ENCODE measurements around the gene CACNA1E. TPM values are rescaled to one million over a fixed set of nuclear protein-coding genes. Genes with fewer than 3 reads are reported as not detected.
"Not testable (repeated sequence)": the region's sequence is repeated elsewhere in the genome, so short reads cannot be mapped to it uniquely, and the experiment has no call there.

Gene CACNA1E
- total and polyA plus RNA-seq, 2 donors, result 0.01 to 0.79 TPM

DNA sequence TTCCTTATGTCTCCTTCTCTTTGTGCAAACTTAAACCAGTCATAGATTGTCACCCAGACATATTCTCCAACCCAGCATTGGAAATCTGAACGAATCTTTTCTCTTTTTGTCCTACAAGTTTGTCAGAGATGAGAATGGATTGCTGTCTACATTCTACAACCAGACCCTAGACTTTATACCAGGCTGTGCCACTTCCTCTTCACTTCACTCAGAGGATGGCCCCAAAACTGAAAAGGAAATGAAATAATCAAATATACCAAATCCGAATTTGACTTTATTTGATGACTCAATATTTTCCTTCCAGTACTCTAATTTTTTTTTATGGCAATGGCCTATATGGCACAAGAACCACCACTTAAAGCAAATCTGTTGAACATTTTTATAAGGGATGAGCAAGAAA lies 321.7 kb downstream of the CACNA1E start:
- whole genome bisulfite sequencing, result 71% methylated on average over 2 of the region's 2 CpGs

GRCh38 chr1:181806746-181807145 lies 323.4 kb downstream of the CACNA1E start:
- H3K4me1 ChIP-seq (ENCODE audit: insufficient read depth), result no peaks in the 10 kb centered on the region
- H3K4me3 ChIP-seq (ENCODE audit: low read depth, low read length), result no peak overlapping the region
- WGBS, result 58% methylated on average over 2 of the region's 2 CpGs
- H3K27ac ChIP-seq (ENCODE audit: low read depth), result no peak overlapping the region
- DNase-seq (ENCODE audit: extremely low spot score), result no peak
- H3K36me3 ChIP-seq (ENCODE audit: insufficient read depth), result no peaks in the 10 kb centered on the region

More for the DNA sequence above, 321.7 kb downstream of the CACNA1E start:
- Histone ChIP-seq H3K4me3 (ENCODE audit: low read depth, low read length) (no peak overlapping the region), H3K4me1 (ENCODE audit: insufficient read depth) (no peaks in the 10 kb centered on the region), H3K27ac (ENCODE audit: low read depth) (no peak overlapping the region), H3K36me3 (ENCODE audit: insufficient read depth) (no peaks in the 10 kb centered on the region)
- no peak for DNase-seq (ENCODE audit: extremely low spot score)

DNA sequence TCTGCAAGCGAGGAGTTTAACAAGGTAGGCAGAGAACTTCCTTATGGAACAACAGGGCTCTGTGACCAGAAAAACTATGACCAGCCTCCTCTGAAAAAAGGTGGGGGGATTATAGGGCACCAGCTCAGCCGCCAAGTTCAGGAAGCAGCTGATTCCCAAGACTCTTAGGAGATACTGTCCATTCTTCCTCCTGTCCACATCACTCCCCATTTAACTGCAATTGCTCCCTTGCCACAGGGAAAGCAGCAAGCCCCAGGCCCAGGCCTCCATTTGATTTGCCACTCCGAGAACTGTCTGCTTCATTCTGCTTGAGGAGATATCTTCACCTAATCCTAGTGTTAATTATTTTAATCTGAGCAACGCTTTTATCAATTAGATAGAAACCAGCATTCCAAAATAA lies 323.9 kb downstream of the CACNA1E start:
- 55% methylated on average over 4 of the region's 4 CpGs for WGBS
- DNase-seq (ENCODE audit: extremely low spot score), result no peak
- Histone ChIP-seq H3K4me3 (ENCODE audit: low read depth, low read length) (no peak overlapping the region), H3K4me1 (ENCODE audit: insufficient read depth) (no peaks in the 10 kb centered on the region), H3K36me3 (ENCODE audit: insufficient read depth) (no peaks in the 10 kb centered on the region), H3K27ac (ENCODE audit: low read depth) (no peak overlapping the region)

DNA sequence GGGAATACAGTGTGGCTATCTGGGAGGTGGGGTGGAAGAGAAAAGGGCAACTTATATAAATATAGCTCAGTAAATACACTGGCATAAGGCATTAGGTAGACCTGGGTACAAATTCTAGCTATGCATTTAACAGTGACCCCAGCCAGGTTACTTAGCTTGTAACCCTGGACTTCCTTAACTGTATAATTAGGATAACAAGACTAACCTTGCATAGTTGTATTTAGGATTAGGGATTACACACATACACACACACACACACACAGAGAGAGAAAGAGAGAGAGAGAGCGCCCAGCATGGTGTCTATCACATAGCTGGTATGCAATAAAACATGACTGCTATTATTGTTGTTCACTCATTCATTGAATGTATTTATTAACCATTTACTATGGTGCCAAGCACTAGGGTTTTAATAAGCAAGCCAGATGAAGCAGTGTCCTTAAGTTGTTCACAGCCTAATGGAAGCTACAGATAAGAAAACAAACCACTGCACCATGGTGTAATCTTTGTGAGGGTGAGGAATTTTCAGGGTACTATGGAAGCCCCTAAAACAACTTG lies 326.8 kb downstream of the CACNA1E start:
- Histone ChIP-seq H3K4me1 (ENCODE audit: insufficient read depth) (no peaks in the 10 kb centered on the region), H3K36me3 (ENCODE audit: insufficient read depth) (no peaks in the 10 kb centered on the region), H3K4me3 (ENCODE audit: low read depth, low read length) (no peak overlapping the region), H3K27ac (ENCODE audit: low read depth) (no peak overlapping the region)
- no peak for DNase-seq (ENCODE audit: extremely low spot score)
- WGBS, result 82% methylated on average over 1 of the region's 1 CpG

DNA sequence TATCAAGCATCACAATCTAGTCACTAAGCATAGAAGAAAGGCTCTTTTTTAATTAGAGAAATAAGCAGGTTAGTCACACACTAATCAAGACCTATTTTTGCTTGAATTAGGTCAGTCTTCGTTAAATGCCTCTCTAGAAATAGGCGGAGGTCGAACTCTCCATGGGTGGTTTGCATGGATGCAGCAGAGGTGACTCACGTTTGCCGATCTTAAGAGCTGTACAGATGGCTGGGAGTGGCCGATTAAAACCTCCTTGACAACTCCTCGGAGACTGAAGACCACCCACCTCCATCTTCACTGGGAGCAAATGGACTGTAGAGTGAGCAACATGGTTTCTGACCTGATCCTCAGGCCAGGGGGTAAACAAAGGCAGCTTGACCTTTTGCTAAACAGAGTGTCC lies 328.9 kb downstream of the CACNA1E start:
- Histone ChIP-seq H3K36me3 (ENCODE audit: insufficient read depth) (no peaks in the 10 kb centered on the region), H3K27ac (ENCODE audit: low read depth) (no peak overlapping the region), H3K4me3 (ENCODE audit: low read depth, low read length) (no peak overlapping the region), H3K4me1 (ENCODE audit: insufficient read depth) (no peaks in the 10 kb centered on the region)
- WGBS, result 71% methylated on average over 7 of the region's 7 CpGs
- no peak for DNase-seq (ENCODE audit: extremely low spot score)

GRCh38 chr1:181813266-181813665 lies 329.9 kb downstream of the CACNA1E start:
- no peaks in the 10 kb centered on the region for H3K4me1 ChIP-seq (ENCODE audit: insufficient read depth)
- H3K27ac ChIP-seq (ENCODE audit: low read depth), result no peak overlapping the region
- WGBS, result 76% methylated on average over 4 of the region's 4 CpGs
- no peaks in the 10 kb centered on the region for H3K36me3 ChIP-seq (ENCODE audit: insufficient read depth)
- DNase-seq (ENCODE audit: extremely low spot score), result no peak
- no peak overlapping the region for H3K4me3 ChIP-seq (ENCODE audit: low read depth, low read length)

- DNase-seq (ENCODE audit: extremely low spot score), result no peak
- 86% methylated on average over 4 of the region's 4 CpGs for WGBS
- Histone ChIP-seq H3K27ac (ENCODE audit: low read depth) (no peak overlapping the region), H3K4me1 (ENCODE audit: insufficient read depth) (no peaks in the 10 kb centered on the region), H3K4me3 (ENCODE audit: low read depth, low read length) (no peak overlapping the region), H3K36me3 (ENCODE audit: insufficient read depth) (no peaks in the 10 kb centered on the region)
Observed at GRCh38 chr1:181816608-181817007, 333.3 kb downstream of the CACNA1E start.

DNA sequence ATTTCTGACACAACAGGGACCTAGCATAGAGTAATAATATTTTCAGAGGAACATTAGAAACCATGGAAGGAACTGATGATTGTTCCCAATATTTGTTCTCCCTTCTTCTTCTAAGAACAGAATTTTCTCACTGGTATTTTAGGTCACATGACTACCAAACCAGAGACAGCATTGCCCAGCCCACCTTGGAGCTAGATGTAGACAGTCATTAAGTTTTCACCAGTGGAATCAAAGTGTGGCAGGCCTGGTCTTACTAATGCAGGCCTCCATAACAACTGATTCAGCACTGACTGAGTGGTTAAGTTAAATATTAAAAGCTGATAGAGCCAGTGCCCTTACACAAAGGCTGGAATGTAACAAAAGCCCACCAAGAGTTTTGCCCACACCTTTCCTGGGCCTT lies 333.8 kb downstream of the CACNA1E start:
- DNase-seq (ENCODE audit: extremely low spot score), result no peak
- Histone ChIP-seq H3K4me3 (ENCODE audit: low read depth, low read length) (no peak overlapping the region), H3K27ac (ENCODE audit: low read depth) (no peak overlapping the region), H3K4me1 (ENCODE audit: insufficient read depth) (no peaks in the 10 kb centered on the region), H3K36me3 (ENCODE audit: insufficient read depth) (no peaks in the 10 kb centered on the region)

DNA sequence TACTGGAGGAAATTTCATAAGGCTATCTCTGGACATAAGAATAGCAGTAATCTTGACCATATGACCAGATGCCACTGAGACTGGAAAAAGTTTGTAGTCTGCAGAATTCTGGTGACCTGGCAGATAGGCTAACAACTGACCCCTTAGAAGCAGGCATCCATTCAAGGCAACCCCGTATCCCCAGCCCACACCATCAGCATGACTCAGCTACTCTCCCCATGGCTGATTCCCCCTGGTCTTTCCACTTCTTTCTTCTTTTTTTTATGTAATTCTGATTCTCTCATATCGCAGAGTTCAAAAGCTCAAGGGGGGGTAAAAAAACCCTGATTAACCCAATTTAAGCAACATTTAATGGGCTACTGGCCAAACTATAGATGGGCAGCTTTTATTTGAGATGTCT lies 335.1 kb downstream of the CACNA1E start:
- no peak for DNase-seq (ENCODE audit: extremely low spot score)
- H3K36me3 ChIP-seq (ENCODE audit: insufficient read depth), result no peaks in the 10 kb centered on the region
- 76% methylated on average over 2 of the region's 2 CpGs for WGBS
- H3K27ac ChIP-seq (ENCODE audit: low read depth), result no peak overlapping the region
- no peak overlapping the region for H3K4me3 ChIP-seq (ENCODE audit: low read depth, low read length)
- no peaks in the 10 kb centered on the region for H3K4me1 ChIP-seq (ENCODE audit: insufficient read depth)

DNA sequence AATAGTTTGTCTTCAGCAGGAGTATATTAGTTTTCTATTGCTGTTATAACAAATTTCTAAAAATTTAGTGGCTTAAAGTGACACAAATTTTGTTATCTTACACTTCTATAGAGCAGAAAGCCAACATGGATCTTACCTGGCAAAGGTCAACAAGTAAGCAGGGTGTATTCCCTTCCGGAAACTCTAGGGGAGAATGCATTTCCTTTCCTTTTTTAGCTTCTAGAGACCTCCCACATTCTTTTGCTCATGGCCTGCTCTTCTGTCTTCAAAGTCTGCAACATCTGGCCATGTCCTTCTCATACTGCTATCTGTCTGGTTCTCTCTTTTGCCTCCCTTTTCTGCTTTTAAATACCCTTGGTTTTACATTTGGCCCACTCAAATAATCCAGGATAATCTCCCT lies 335.6 kb downstream of the CACNA1E start:
- 62% methylated on average over 1 of the region's 1 CpG for WGBS
- H3K27ac ChIP-seq (ENCODE audit: low read depth), result no peak overlapping the region
- H3K4me1 ChIP-seq (ENCODE audit: insufficient read depth), result no peaks in the 10 kb centered on the region
- no peak for DNase-seq (ENCODE audit: extremely low spot score)
- no peaks in the 10 kb centered on the region for H3K36me3 ChIP-seq (ENCODE audit: insufficient read depth)
- H3K4me3 ChIP-seq (ENCODE audit: low read depth, low read length), result no peak overlapping the region

DNA sequence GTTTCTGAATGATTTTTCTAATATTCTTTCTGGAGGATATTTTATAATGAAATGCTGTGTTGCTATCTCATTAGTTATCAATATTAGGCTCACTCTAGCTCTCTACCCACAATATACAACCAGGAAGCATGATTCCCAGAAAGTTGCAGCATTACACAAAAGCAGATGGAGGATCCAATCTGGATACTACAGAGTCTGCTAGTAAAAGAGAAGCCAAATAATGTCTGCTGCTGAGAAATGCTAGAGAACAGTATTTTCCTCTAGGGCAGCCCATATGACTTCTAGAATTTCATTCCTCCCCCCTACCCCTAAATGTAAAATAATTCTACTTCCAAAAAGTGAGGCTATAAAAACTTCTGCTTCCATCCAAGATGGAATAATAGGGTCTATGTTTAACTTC lies 338.4 kb downstream of the CACNA1E start:
- Histone ChIP-seq H3K27ac (ENCODE audit: low read depth) (no peak overlapping the region), H3K4me3 (ENCODE audit: low read depth, low read length) (no peak overlapping the region), H3K4me1 (ENCODE audit: insufficient read depth) (no peaks in the 10 kb centered on the region), H3K36me3 (ENCODE audit: insufficient read depth) (no peaks in the 10 kb centered on the region)
- DNase-seq (ENCODE audit: extremely low spot score), result no peak

GRCh38 chr1:181832173-181832880 lies 349.0 kb downstream of the CACNA1E start:
- not testable (repeated sequence) for H3K4me3 ChIP-seq (ENCODE audit: low read depth, low read length); H3K27ac ChIP-seq (ENCODE audit: low read depth)
- 93% methylated on average over 28 of the region's 28 CpGs for WGBS

GRCh38 chr1:181846001-181846645 lies 362.8 kb downstream of the CACNA1E start:
- H3K4me3 ChIP-seq (ENCODE audit: low read depth, low read length), result no peak overlapping the region
- WGBS, result 86% methylated on average over 5 of the region's 5 CpGs
- H3K36me3 ChIP-seq (ENCODE audit: insufficient read depth), result no peaks in the 10 kb centered on the region
- H3K4me1 ChIP-seq (ENCODE audit: insufficient read depth), result no peaks in the 10 kb centered on the region
- H3K27ac ChIP-seq (ENCODE audit: low read depth), result no peak overlapping the region
- no peak for DNase-seq (ENCODE audit: extremely low spot score)

More at GRCh38 chr1:181832173-181832880, 349.0 kb downstream of the CACNA1E start:
- H3K36me3 ChIP-seq (ENCODE audit: insufficient read depth); H3K4me1 ChIP-seq (ENCODE audit: insufficient read depth); DNase-seq (ENCODE audit: extremely low spot score): not testable (repeated sequence)

- Histone ChIP-seq H3K4me1 (ENCODE audit: insufficient read depth) (no peaks in the 10 kb centered on the region), H3K27ac (ENCODE audit: low read depth) (no peak overlapping the region)
Observed at GRCh38 chr1:181846681-181847080, 363.4 kb downstream of the CACNA1E start.

More at GRCh38 chr1:181846681-181847080, 363.4 kb downstream of the CACNA1E start:
- H3K36me3 ChIP-seq (ENCODE audit: insufficient read depth), result no peaks in the 10 kb centered on the region
- no peak overlapping the region for H3K4me3 ChIP-seq (ENCODE audit: low read depth, low read length)
- DNase-seq (ENCODE audit: extremely low spot score), result no peak

Data from urinary bladder (tissue), 4 donors.